ENCODE results near the gene FXYD7.

Gene FXYD7

GRCh38 chr19:35140207-35140961 is 2.7 kb upstream of the FXYD7 start (continued):
- TF ChIP-seq ZBTB1 (tag by site-specific recombination; IDR thresholded peaks at IDR 0.05) (0 out of 2 replicates have a peak, but pooled peaks have one; percentile 58), SCRT2 (tag by site-specific recombination; IDR thresholded peaks at IDR 0.05) (peak; percentile 87)

GRCh38 chr19:35140962-35141836 is 1.9 kb upstream of the FXYD7 start:
- Histone ChIP-seq H3K9me3 (ENCODE audit: control insufficient read depth, insufficient read depth, low read depth, low read length) (no peaks in the 10 kb centered on the region), H3K27ac (ENCODE audit: extremely low read depth, low read depth, low read length) (no peak overlapping the region), H3K4me3 (ENCODE audit: low read depth, low read length) (no peak overlapping the region), H3K36me3 (ENCODE audit: control insufficient read depth in 2 of 2, insufficient read depth in 1 of 2, low read length in 2 of 2) (no peaks in the 10 kb centered on the region; a peak in 1 of 3 replicates), H3K4me1 (ENCODE audit: control insufficient read depth, insufficient read depth, low read length) (peaks cover 31% of the 10 kb centered on the region)
- POLR2A ChIA-PET: interaction anchor here (0.7 to 1.9 kb wide), 25 partner anchors 10 to 1432 kb away, joined by 3 to 26 read pairs (median 4); partner anchors contain the start of genes FAM187B, FXYD5, LIN37 and ZNF30
- CTCF ChIA-PET: interaction anchor here (0.5 to 4.7 kb wide), 73 partner anchors 9 to 1375 kb away, joined by 3 to 82 read pairs (median 5); partner anchors contain the start of genes FAM187B, FXYD3 and FXYD5
- TF ChIP-seq GLIS2 (tag by site-specific recombination; IDR thresholded peaks at IDR 0.05) (peak; percentile 78), BCL11B (tag by site-specific recombination; IDR thresholded peaks at IDR 0.05; ENCODE audit: low read depth) (no peak), ZEB2 (tag by site-specific recombination; IDR thresholded peaks at IDR 0.05) (peak; percentile 69), ZNF114 (tag by site-specific recombination; IDR thresholded peaks at IDR 0.05) (no peak), SP3 (tag by site-specific recombination; IDR thresholded peaks at IDR 0.05) (peak; percentile 89), ZNF529 (tag by site-specific recombination; IDR thresholded peaks at IDR 0.05; ENCODE audit: insufficient replicate concordance) (no peak), ZIC2 (tag by site-specific recombination; IDR thresholded peaks at IDR 0.05) (no peak), ZNF174 (tag by site-specific recombination; IDR thresholded peaks at IDR 0.05) (no peak), KLF10 (tag by site-specific recombination; IDR thresholded peaks at IDR 0.05) (no peak; the same call in 1 of the 2 replicates), ZNF354C (tag by site-specific recombination; IDR thresholded peaks at IDR 0.05; ENCODE audit: borderline replicate concordance, low read depth) (no peak), ZNF175 (tag by site-specific recombination; IDR thresholded peaks at IDR 0.05) (no peak), ZNF600 (tag by site-specific recombination; IDR thresholded peaks at IDR 0.05) (peak; percentile 86), SP2 (tag by site-specific recombination; IDR thresholded peaks at IDR 0.05) (peak; percentile 83), ZNF548 (tag by site-specific recombination; IDR thresholded peaks at IDR 0.05) (no peak), PRDM6 (tag by site-specific recombination; IDR thresholded peaks at IDR 0.05) (no peak), ZBTB8A (tag by site-specific recombination; IDR thresholded peaks at IDR 0.05) (peak; percentile 95), PATZ1 (tag by site-specific recombination; IDR thresholded peaks at IDR 0.05) (peak; percentile 42), ZNF514 (tag by site-specific recombination; IDR thresholded peaks at IDR 0.05) (peak; percentile 72; the same call in 1 of the 2 replicates), ZNF776 (tag by site-specific recombination; IDR thresholded peaks at IDR 0.05; ENCODE audit: borderline replicate concordance) (no peak), SCRT1 (tag by site-specific recombination; IDR thresholded peaks at IDR 0.05; ENCODE audit: borderline replicate concordance) (no peak), ZNF341 (tag by site-specific recombination; IDR thresholded peaks at IDR 0.05; ENCODE audit: low read depth) (peak; percentile 87), ZBTB48 (tag by site-specific recombination; IDR thresholded peaks at IDR 0.05) (peak; percentile 92)
- TF ChIP-seq, protein P1, sequence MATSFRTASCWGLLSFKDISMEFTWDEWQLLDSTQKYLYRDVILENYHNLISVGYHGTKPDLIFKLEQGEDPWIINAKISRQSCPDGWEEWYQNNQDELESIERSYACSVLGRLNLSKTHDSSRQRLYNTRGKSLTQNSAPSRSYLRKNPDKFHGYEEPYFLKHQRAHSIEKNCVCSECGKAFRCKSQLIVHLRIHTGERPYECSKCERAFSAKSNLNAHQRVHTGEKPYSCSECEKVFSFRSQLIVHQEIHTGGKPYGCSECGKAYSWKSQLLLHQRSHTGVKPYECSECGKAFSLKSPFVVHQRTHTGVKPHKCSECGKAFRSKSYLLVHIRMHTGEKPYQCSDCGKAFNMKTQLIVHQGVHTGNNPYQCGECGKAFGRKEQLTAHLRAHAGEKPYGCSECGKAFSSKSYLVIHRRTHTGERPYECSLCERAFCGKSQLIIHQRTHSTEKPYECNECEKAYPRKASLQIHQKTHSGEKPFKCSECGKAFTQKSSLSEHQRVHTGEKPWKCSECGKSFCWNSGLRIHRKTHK (tag by site-specific recombination; IDR thresholded peaks at IDR 0.05): no peak
- TF ChIP-seq, protein P2, sequence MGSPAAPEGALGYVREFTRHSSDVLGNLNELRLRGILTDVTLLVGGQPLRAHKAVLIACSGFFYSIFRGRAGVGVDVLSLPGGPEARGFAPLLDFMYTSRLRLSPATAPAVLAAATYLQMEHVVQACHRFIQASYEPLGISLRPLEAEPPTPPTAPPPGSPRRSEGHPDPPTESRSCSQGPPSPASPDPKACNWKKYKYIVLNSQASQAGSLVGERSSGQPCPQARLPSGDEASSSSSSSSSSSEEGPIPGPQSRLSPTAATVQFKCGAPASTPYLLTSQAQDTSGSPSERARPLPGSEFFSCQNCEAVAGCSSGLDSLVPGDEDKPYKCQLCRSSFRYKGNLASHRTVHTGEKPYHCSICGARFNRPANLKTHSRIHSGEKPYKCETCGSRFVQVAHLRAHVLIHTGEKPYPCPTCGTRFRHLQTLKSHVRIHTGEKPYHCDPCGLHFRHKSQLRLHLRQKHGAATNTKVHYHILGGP (tag by site-specific recombination; IDR thresholded peaks at IDR 0.05): no peak
